NCI-H748 (cell line): Measurements from ENCODE around the gene STK11.
"Not testable (repeated sequence)": the region's sequence is repeated elsewhere in the genome, so short reads cannot be mapped to it uniquely, and the experiment has no call there.

Experiments used
- DNase-seq: peaks from one replicate; lab custom pipeline; 2025; ENCODE audit not compliant: unreplicated experiment; lab: John Stamatoyannopoulos, UW

Gene STK11

DNA sequence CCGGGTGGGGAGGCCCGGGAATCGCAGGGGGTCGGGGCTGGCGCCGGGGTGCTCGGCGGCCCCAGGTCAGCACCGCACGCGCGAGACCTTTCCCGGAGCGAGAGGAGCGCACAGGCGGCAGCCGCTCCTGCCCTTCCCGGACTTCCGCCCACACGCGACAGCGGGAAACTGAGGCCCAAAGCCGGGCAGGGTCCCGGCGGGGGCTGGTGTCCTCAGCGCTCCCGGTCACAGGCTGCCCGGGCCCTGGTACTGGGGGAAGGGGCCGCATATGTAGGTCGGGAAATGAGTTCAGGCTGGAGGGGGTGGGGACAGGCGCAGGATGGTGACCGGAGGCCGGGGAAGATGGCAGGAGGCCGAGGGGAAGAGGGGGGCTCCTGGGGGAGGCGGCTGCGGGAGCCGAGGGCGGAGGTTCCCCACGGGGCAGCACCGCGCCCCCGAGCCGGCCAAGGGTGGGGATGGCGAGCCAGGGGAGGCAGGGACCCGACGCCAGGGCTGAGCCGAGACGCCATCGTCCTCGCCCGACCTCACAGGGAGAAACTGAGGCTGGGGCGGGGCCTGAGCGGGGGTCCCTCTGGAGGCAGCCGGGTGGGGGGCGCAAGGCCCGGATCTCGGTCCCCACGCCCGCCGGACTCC is 31.6 kb downstream of the STK11 start:
- DNase-seq = peak; percentile 41

DNA sequence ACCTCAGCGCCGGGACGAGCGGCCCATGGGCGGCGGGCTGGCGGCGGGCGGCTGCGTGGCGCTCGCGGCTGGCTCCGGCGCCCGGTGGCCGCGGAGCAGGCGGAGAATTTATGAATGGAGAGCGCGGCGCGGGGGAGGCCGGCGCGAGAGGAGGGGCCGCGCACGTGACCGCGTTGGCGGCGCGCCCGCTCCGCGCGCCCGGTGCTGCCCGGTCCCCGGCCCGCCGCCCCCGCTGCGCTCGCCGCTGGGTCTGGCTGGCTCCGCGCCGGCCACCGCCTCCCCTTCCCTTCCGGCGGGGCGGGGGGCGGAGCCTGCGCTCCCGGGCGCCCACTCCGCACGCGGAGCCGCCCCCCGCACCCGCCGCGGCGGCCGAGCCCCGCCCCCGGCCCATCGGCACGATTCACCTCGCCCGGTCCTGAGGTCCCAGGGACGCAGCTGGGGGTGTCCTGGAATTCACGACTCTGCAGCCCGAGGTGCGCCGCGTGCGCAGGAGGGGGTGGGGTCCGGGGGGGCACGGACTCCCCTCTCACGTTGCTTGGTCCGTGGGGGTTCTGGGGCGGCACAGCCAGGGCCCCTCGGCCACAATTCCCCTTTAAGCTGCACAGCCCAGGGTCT is 32.3 kb downstream of the STK11 start, which contains the start of gene CBARP:
TSS of gene CBARP (minus strand) at position 252 of the 615 bp plus-strand sequence. CDS start 1,905 bp downstream, outside the sequence.
- peak; percentile 50 for DNase-seq

DNA sequence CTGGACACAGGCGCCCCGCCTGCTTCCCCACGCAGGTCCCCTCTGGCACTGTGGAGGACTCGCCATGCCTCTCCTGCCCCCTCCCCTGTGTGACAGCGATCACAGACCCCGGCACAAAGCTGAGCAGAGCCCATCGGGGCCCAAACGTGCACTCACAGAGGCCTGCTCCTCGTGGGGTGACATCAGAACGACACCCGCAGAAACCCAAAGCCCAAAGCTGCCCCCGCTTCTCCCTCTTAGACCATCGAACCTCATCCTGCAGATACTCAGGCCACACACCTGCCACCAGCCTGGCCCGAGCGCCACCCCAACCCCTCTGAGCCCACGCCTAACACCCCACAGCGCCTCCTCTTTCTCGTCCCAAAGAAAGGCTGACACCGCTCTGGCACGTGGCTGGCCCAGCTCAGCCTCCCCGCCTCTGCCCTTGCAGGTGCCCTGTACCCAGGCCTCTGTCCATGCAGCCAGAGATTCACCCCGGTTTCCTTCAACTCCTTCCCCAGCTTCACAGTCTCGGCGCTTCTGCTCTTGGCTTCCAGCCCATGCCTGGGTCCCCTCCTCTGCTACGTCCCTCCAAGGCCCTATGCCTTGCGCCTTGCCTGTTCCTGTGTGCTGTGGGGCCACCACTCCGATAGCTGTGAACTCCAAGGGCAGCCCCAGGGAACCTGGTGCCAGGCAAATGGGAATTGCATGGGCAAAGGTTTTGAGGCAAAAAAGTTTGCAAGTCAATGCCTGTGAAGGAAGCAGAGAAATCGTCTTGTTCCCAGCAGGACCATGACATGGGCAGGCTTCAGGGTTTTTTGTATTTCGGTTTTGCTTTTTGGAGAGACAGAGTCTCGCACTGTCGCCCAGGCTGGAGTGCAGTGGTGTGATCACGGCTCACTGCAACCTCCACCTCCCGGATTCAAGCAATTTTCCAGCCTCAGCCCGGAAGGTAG is 33.1 kb downstream of the STK11 start:
- DNase-seq = no peak

DNA sequence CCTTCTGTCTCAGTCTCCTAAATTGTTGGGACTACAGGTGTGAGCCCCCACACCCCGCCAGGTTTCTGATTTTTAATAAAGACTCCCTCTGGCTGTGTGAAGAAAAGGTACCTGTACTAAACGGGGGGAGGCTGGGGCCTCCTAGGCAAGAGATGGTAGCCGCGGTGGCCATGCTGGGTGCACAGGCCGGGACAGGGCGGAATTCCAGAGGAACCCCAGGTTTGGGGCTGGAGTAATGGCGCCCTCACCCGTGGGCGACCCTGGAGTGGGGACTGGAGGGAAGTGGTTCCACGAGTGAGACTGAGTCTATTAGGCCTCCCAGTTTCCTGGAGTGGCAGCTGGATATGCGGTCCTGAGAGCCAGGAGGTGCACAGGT is 33.8 kb downstream of the STK11 start:
- no peak for DNase-seq

DNA sequence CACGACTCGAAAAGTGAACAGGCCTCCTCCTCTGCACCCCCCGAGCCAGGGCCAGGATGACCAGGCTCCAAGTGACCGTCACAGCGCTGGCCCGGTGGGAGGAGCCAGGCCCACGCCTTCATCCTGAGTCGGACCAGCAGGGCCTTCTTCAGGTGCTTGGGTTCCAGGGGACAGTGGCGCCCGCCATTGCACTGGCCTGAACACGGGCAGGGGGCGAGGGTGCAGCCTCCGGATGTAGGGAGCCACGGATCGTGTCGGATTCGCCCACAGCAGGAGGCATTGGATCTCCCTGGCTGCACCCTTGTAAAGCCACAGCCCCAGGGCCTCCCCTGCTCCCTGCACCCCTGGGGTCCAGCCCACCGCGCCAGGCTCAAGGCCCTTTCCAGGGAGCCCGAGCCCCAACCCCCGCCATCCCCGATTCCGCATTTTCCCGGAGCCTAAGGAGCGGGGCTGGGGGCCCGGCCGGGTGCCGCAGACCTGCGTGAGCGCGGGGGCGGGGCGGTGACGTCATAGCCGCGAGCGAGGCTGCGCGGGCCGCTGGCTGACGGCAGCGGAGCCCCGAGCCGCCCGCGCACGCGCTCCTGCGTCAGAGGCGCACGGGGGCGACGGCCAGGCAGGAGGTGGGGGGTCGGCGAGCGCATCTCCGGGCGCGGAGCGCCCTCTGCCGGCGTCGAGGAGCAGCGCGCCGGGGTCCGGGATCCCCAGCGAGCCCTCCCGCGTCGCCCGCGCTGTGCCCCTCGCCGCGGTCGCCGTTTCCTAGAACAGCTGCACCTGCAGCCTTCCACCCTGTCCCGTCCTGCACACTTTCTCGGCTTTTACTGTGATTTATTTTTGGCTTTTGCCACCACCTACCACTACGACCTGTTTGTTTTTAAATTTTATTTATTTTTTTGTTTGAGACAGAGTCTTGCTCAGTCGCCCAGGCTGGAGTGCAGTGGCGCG is 34.5 kb downstream of the STK11 start:
- DNase-seq = peak; percentile 88

DNA sequence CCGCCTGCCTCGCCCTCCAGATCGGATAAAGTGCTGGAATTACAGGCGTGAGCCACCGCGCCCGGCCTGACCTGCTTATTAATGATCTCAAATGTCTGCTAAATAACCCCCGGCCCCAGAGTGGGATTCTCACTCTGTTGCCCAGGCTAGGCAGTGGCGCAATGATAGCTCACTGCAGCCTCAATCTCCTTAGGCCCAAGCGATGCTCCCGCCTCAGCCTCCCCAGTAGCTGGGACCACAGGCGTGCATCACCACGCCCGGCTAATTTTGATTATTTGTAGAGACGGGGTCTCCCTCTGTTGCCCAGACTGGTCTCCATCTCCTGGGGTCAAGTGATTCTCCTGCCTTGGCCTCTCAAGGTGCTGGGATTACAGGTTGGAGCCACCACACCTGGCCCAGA is 35.3 kb downstream of the STK11 start:
- DNase-seq = no peak

DNA sequence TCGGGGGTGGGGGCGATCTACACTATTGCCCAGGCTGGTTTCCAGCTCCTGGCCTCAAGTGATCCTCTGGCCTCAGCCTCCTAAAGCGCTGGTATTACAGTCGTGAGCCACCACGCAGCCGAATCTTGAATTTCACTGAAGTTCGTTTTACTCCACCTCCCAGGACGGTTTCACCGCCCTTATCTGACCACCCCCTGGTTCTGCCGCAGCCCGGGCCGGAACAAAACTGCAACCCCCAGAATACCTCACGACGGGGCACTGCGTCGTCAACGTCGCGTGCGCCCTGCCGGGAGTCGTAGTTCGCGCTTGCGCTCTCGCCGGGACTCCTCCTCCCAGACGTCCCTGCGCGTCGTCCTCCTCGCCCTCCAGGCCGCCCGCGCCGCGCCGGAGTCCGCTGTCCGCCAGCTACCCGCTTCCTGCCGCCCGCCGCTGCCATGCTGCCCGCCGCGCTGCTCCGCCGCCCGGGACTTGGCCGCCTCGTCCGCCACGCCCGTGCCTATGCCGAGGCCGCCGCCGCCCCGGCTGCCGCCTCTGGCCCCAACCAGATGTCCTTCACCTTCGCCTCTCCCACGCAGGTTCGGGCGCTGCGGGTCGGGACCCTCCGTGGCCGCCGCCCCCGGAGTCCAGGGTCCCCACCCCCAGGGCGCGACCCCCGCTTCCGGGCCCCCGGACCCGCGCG is 36.0 kb downstream of the STK11 start, which contains the start of gene ATP5F1D:
TSS of gene ATP5F1D (plus strand) at position 335 of the 679 bp plus-strand sequence. CDS start at position 435, 100 bp downstream.
- peak; percentile 92 for DNase-seq

DNA sequence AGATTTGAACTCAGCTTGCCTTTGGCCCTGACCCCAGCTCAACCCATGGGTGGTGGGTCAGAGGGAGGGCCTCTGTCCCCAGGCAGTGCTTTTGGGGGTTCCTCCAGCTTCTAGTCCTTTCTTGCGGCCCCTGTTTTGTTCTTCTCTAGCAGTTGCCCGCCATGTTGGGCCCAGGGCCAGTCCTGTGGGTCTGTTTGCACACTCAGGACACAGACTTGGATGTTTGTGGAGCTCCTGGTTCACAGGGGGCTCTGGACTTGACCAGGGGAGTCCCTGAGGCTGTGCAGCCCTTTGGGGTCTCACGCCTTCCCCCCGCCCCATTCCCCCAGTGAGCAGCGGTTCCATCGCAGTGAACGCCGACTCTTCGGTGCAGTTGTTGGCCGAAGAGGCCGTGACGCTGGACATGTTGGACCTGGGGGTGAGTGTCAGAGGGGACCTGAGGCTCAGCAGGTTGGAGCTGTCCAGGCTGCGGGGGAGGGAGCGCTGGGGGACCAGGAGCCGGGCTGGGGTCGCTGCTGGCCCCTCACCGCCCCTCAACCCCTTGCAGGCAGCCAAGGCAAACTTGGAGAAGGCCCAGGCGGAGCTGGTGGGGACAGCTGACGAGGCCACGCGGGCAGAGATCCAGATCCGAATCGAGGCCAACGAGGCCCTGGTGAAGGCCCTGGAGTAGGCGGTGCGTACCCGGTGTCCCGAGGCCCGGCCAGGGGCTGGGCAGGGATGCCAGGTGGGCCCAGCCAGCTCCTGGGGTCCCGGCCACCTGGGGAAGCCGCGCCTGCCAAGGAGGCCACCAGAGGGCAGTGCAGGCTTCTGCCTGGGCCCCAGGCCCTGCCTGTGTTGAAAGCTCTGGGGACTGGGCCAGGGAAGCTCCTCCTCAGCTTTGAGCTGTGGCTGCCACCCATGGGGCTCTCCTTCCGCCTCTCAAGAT is 38.5 kb downstream of the STK11 start:
- DNase-seq = peak; percentile 57

DNA sequence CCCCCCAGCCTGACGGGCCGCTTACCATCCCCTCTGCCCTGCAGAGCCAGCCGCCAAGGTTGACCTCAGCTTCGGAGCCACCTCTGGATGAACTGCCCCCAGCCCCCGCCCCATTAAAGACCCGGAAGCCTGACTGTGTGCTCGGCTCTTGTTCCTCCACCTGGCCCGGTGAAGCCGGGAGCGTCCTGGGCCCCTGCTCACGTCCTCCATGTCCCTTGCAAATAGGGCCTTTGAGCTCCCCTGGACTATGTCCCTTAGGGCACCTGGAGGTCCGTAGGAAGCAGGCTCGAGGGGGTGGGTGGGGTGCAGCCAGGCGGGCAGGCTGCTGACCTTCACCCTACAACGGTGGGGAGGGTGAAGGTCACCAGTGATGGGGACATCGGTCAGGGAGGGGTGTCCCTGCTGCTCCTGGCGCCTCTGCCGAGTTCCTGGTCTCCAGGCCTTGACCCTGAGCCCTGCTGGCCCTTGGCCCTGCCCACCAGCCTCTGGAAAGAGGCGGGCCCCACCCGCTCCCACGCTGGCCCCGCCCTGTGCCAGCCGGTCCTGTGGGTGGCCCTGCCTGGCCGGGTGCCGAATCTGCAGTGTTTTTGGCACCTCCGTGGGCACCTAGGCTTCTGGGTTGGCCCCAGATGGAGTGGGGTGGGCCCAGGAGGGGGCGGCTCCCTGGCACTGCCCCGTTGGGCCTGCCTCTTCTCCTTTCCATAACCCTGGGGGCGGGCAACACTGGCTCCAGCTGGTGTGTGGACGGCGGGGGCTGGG is 39.3 kb downstream of the STK11 start:
- no peak for DNase-seq

DNA sequence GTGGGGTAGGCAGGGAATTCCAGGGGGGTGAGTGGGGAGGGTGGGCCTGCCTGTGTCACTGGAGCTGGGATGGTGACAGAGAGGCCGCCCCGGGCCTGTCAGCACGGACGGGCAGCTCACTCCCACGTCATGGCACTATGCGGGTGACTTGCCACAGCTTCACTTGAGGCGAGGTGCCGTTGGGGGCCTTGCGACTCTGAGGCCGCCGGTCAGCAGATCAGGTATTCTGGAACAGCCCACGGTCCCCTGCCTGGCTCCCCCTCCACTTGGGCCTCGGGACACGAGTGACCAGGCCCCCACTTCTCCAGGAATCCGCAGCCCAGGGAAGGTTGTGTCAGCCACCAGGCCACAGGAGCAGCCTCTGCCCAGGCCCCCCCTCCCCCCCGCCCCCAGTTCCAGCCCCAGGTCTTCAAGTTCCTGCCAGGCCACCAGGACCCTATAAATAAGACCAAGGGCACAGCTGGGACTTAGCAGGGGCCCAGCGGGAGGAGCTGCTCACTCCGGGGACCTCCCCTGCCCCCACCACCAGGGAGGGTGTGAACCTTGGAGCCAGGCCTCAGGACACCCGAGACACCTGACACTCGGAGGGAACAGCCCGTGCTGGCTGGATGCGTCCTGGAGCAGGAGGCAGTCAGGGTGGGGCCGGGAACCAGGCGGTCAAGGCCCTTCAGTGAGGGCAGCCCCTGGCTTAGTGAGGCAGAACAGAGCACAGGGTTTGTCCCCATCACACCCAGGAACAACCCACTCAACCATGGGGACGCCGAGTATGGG is 40.1 kb downstream of the STK11 start:
- DNase-seq = no peak

DNA sequence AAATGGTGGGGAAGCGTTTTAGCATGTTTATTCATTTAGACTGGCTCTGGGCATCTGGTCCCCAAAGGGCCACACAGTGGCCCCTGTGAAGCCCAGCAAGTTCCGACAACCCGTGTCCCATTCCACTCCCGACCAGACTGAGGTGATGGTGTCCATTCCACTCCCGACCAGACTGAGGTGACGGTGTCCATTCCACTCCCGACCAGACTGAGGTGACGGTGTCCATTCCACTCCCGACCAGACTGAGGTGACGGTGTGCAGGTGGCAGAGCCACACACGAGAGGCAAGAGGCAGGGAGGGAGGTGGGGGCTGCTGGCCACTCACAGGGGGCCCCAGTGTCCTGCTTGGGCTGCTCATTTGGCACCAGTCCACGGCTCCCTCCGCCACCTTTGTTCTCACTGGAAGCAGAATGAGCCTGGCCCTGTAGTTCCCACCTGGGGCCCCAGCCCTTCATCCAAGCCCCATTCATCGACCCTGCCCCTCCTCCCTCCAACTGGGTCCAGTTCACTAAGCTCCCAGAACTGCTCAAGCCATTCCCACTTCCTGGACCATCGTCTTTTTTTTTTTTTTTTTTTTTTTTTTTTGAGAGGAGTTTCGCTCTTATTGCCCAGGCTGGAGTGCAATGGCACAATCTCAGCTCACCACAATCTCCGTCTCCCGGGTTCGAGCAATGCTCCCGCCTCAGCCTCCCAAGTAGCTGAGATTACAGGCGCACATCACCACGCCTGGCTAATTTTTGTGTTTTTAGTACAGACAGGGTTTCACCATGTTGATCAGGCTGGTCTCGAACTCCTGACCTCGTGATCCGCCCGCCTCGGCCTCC is 40.9 kb downstream of the STK11 start:
- not testable (repeated sequence) for DNase-seq

DNA sequence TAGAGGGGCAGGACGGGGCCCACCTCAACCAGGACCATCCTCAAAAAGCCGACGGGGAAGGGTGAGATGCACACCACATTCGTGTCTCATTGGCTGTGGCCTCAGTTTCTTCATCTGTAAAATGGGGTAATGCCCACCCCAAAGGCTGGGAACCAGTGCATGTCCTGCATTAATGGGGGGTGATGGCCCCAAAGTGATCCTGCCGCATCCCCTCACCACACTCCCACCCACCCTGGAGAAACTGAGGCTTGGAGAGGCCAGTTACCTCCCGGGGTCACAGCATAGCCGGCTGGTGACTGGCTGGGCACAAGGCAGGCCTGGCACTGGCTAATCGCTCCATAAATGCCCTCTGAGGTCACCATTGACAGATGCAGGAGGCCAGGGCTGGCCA is 42.2 kb downstream of the STK11 start:
- DNase-seq = no peak

DNA sequence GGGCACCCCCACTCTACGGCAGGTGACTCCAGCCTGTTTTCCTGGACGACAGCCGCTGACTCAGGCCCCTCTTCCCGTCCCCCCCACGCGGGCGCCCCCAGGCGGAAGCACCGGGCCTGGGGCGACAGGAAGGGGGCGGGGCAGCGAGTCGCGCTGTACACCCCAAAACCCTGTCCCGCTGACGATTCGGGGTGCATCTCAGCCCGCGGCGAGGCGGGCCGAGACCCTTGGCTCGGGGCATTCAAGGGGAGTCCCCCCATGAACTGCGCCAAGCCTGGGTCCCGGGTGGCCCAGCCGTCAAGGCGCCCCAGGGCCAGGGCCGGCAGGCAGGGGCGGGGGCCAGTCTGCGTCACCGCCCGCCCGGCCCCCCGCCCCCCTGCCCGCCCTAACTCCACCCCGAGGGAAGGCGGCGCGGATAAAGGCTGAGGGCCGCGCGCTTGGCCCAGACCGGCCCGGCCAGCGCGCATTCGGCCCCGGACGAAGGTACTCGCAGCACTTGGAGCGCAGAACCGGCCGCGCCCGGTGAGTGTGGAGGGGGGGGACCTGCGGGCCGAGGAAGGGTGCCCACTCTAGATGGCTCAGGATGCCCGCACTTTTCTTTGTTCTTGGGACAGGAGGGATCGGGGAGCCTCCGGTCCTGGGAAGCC is 42.7 kb downstream of the STK11 start, which contains the start of gene MIDN:
TSS of gene MIDN (plus strand) at position 445 of the 647 bp plus-strand sequence. CDS start 1,714 bp downstream, outside the sequence.
- peak; percentile 80 for DNase-seq

DNA sequence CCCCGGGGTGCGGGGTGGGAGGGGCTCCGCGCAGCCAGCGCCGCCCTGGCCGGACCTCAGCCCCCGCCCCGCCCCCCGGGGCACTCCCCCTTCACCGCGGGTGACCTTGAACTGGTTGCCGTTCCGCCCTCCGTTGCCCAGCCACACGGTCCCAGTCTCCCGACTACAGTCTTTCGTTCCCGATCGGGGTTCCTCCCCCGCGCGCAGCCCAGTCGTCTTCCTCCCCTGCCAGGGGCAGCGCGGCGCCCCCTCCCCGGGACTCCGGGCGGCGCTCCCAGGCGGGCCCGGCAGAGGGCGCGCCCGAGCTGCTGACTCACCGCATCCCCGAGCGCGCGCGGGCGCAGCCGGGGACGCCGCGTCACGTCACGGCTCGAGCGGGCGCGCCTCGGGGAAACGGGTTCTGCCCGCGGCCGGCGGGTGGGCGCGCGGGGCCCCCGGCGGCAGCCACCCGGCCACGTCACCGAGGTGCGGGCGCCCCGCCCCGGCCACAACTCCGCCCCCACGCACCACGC is 43.3 kb downstream of the STK11 start:
- DNase-seq = peak; percentile 80

DNA sequence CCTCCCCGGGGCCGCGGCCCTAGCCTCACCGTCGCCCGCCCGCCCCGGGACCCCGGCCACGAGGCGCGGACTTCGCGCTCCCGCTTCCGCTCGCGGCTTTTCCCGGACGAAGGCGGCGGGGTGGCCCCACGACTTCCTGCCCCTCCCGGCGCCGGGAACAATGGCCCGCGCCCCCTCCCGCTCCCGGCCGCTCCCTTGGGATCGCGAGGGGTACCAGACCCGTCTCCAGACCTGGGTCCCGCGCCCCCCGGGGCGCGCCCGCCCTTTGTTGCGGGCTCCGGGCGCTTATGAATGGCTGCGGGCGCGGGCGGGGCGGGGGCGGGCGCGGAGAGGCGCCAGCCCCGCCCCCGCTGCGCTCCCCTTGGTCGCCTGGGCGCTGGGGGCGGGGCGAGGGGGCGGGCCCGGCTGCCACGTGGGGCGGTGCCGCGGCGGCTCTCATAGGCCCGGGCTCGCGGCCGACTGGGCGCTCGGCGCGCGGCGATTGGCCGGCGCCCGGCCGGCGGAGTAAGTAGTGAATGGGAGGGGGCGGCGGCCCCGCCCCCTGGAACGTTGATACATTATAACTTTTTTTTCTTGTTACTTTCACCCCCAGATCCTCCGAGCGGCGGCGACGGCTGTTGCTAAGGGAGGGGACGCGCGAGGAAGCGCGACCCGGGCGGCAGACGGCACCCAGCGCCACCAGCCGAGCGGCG is 43.9 kb downstream of the STK11 start:
- peak; percentile 89 for DNase-seq
